Measurements from ENCODE around the gene ALG8.

Gene ALG8

DNA sequence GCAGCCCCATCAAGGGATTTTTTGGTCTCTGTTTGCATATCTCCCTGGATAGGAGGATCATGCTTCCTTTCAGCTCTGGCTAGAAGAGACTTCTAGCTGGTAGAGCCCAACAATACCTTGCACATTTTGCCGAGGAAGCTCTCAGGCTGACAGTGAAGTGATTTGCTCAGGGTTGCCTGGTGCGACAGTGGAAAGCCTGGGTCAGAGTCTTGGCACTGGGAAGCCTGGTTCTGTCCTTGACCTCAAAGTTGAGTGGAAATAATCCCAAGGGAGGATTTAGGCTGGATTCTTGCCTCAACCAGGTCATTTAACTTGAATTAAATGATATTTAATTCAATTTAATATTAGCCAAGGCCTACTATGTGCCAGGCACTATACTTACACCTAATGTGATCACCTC is 24.4 kb upstream of the ALG8 start:
- H4K8ac ChIP-seq (ENCODE audit: low read depth, low read length) = no peak overlapping the region
- no peak overlapping the region for H3K27ac ChIP-seq (replicated peaks; ENCODE audit: low read length)
- no peak overlapping the region for H2AK5ac ChIP-seq (ENCODE audit: low read depth, low read length)
- H2BK12ac ChIP-seq (ENCODE audit: low read length) = no peak overlapping the region
- no peaks in the 10 kb centered on the region for H3K9me3 ChIP-seq (replicated peaks in 1 of 2; ENCODE audit: control insufficient read depth in 2 of 2, insufficient read depth in 1 of 2, low read depth in 1 of 2, low read length in 2 of 2)
- H2BK5ac ChIP-seq (ENCODE audit: low read length) = no peak overlapping the region
- no peaks in the 10 kb centered on the region for H3K79me1 ChIP-seq (ENCODE audit: low read depth, low read length)
- H2AFZ ChIP-seq (ENCODE audit: low read length) = no peak overlapping the region
- H3K23ac ChIP-seq (ENCODE audit: low read depth, low read length, poor library complexity) = no peak overlapping the region
- no peak overlapping the region for H4K91ac ChIP-seq (ENCODE audit: low read depth, low read length, poor library complexity)
- no CpG with 5 or more reads among the region's 2 CpGs for WGBS, 2 donors (ENCODE audit: extremely low coverage in 2 of 2, insufficient read length in 2 of 2, insufficient replicate concordance in 1 of 2)
- H3K18ac ChIP-seq (ENCODE audit: low read length) = no peak overlapping the region
- no peak overlapping the region for H2BK120ac ChIP-seq (ENCODE audit: low read depth, low read length)
- H3K9ac ChIP-seq (ENCODE audit: low read depth, low read length, poor library complexity) = no peak overlapping the region
- H3K4me3 ChIP-seq (ENCODE audit: low read length in 2 of 2) = no peak overlapping the region
- H3K4ac ChIP-seq (ENCODE audit: low read length) = no peak overlapping the region
- H3K27me3 ChIP-seq (ENCODE audit: control insufficient read depth in 3 of 3, insufficient read depth in 3 of 3, low read depth in 1 of 3, low read length in 3 of 3) = no peaks in the 10 kb centered on the region
- no peak overlapping the region for H3K14ac ChIP-seq (ENCODE audit: low read length)
- H2BK15ac ChIP-seq (ENCODE audit: low read length) = no peak overlapping the region
- DNase-seq (ENCODE audit: low spot score) = no peak
- peaks cover 0 to 2% of the 10 kb centered on the region in 2 donors for H3K4me1 ChIP-seq (ENCODE audit: control insufficient read depth in 2 of 2, insufficient read depth in 1 of 2, low read depth in 1 of 2, low read length in 2 of 2)
- H3K4me2 ChIP-seq (ENCODE audit: insufficient read depth, low read length, poor library complexity, severe bottlenecking) = no peak overlapping the region
- H3K36me3 ChIP-seq (replicated peaks in 1 of 2; ENCODE audit: control insufficient read depth in 2 of 2, insufficient read depth in 2 of 2, low read length in 2 of 2) = no peaks in the 10 kb centered on the region

DNA sequence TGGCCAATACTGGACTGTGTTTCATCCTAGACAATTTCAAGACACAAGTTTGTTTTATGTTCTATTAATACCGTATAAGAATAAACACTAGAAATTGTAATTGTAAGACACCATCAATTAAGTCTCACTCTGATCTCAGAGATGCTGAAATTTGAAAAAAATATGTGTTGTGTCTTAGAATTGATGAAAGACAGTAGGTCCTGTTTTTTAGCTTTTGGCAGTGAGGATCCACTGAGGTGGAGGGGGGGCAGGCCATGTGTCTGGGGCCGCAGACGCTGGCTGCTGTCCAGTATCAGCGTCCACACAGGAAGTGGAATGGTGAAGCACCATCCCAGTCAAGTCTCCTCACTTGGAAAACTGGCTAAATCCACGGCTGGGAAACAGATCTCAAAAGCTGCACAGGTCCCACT is 22.5 kb upstream of the ALG8 start:
- H3K79me1 ChIP-seq (ENCODE audit: low read depth, low read length) = no peaks in the 10 kb centered on the region
- no peak overlapping the region for H4K91ac ChIP-seq (ENCODE audit: low read depth, low read length, poor library complexity)
- H3K18ac ChIP-seq (ENCODE audit: low read length) = no peak overlapping the region
- H3K36me3 ChIP-seq (replicated peaks in 1 of 2; ENCODE audit: control insufficient read depth in 2 of 2, insufficient read depth in 2 of 2, low read length in 2 of 2) = no peaks in the 10 kb centered on the region
- WGBS, 2 donors (ENCODE audit: extremely low coverage in 2 of 2, insufficient read length in 2 of 2, insufficient replicate concordance in 1 of 2) = no CpG with 5 or more reads among the region's 5 CpGs
- H3K14ac ChIP-seq (ENCODE audit: low read length) = no peak overlapping the region
- H2BK12ac ChIP-seq (ENCODE audit: low read length) = no peak overlapping the region
- H3K4me3 ChIP-seq (ENCODE audit: low read length in 2 of 2) = no peak overlapping the region
- no peak overlapping the region for H2BK5ac ChIP-seq (ENCODE audit: low read length)
- no peak overlapping the region for H4K8ac ChIP-seq (ENCODE audit: low read depth, low read length)
- no peak overlapping the region for H3K27ac ChIP-seq (replicated peaks; ENCODE audit: low read length)
- H2BK15ac ChIP-seq (ENCODE audit: low read length) = no peak overlapping the region
- peaks cover 0 to 4% of the 10 kb centered on the region in 2 donors for H3K4me1 ChIP-seq (ENCODE audit: control insufficient read depth in 2 of 2, insufficient read depth in 1 of 2, low read depth in 1 of 2, low read length in 2 of 2)
- H2BK120ac ChIP-seq (ENCODE audit: low read depth, low read length) = no peak overlapping the region
- no peaks in the 10 kb centered on the region for H3K9me3 ChIP-seq (replicated peaks in 1 of 2; ENCODE audit: control insufficient read depth in 2 of 2, insufficient read depth in 1 of 2, low read depth in 1 of 2, low read length in 2 of 2)
- H3K27me3 ChIP-seq (ENCODE audit: control insufficient read depth in 3 of 3, insufficient read depth in 3 of 3, low read depth in 1 of 3, low read length in 3 of 3) = no peaks in the 10 kb centered on the region
- H3K23ac ChIP-seq (ENCODE audit: low read depth, low read length, poor library complexity) = no peak overlapping the region
- no peak overlapping the region for H2AFZ ChIP-seq (ENCODE audit: low read length)
- H2AK5ac ChIP-seq (ENCODE audit: low read depth, low read length) = no peak overlapping the region
- no peak overlapping the region for H3K9ac ChIP-seq (ENCODE audit: low read depth, low read length, poor library complexity)
- H3K4me2 ChIP-seq (ENCODE audit: insufficient read depth, low read length, poor library complexity, severe bottlenecking) = no peak overlapping the region
- H3K4ac ChIP-seq (ENCODE audit: low read length) = no peak overlapping the region
- no peak for DNase-seq (ENCODE audit: low spot score)

DNA sequence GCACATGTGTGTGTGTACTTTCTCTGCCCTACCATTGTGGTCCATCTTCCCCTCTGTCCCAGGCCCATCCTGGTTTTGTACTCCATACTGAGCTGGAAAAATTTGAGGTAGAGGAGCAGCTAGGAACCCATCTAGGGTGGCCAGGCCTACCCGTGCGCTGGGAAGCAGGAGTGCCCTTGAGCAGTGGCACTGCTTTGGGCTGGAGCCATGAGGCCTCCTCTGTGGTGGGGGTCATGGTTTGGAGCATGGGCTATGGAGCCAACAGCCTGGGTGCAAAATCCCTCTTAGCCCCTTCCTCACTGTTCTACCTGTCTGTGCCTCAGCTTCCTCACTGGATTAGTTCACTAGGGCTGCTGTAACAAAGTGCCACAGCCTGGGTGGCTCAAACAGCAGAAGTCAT is 21.9 kb upstream of the ALG8 start:
- no peak overlapping the region for H3K14ac ChIP-seq (ENCODE audit: low read length)
- no peak overlapping the region for H4K8ac ChIP-seq (ENCODE audit: low read depth, low read length)
- H3K36me3 ChIP-seq (replicated peaks in 1 of 2; ENCODE audit: control insufficient read depth in 2 of 2, insufficient read depth in 2 of 2, low read length in 2 of 2) = no peaks in the 10 kb centered on the region
- WGBS, 2 donors (ENCODE audit: extremely low coverage in 2 of 2, insufficient read length in 2 of 2, insufficient replicate concordance in 1 of 2) = no CpG with 5 or more reads among the region's 2 CpGs
- H4K91ac ChIP-seq (ENCODE audit: low read depth, low read length, poor library complexity) = no peak overlapping the region
- no peaks in the 10 kb centered on the region for H3K9me3 ChIP-seq (replicated peaks in 1 of 2; ENCODE audit: control insufficient read depth in 2 of 2, insufficient read depth in 1 of 2, low read depth in 1 of 2, low read length in 2 of 2)
- no peak overlapping the region for H3K27ac ChIP-seq (replicated peaks; ENCODE audit: low read length)
- no peak overlapping the region for H2AK5ac ChIP-seq (ENCODE audit: low read depth, low read length)
- no peak overlapping the region for H2AFZ ChIP-seq (ENCODE audit: low read length)
- H2BK120ac ChIP-seq (ENCODE audit: low read depth, low read length) = no peak overlapping the region
- H3K18ac ChIP-seq (ENCODE audit: low read length) = no peak overlapping the region
- H3K79me1 ChIP-seq (ENCODE audit: low read depth, low read length) = no peaks in the 10 kb centered on the region
- no peak for DNase-seq (ENCODE audit: low spot score)
- H2BK12ac ChIP-seq (ENCODE audit: low read length) = no peak overlapping the region
- H3K23ac ChIP-seq (ENCODE audit: low read depth, low read length, poor library complexity) = no peak overlapping the region
- H2BK5ac ChIP-seq (ENCODE audit: low read length) = no peak overlapping the region
- no peak overlapping the region for H3K4me2 ChIP-seq (ENCODE audit: insufficient read depth, low read length, poor library complexity, severe bottlenecking)
- H3K4ac ChIP-seq (ENCODE audit: low read length) = no peak overlapping the region
- no peak overlapping the region for H2BK15ac ChIP-seq (ENCODE audit: low read length)
- no peak overlapping the region for H3K9ac ChIP-seq (ENCODE audit: low read depth, low read length, poor library complexity)
- H3K27me3 ChIP-seq (ENCODE audit: control insufficient read depth in 3 of 3, insufficient read depth in 3 of 3, low read depth in 1 of 3, low read length in 3 of 3) = no peaks in the 10 kb centered on the region
- H3K4me3 ChIP-seq (ENCODE audit: low read length in 2 of 2) = no peak overlapping the region
- H3K4me1 ChIP-seq (ENCODE audit: control insufficient read depth in 2 of 2, insufficient read depth in 1 of 2, low read depth in 1 of 2, low read length in 2 of 2) = peaks cover 5 to 8% of the 10 kb centered on the region in 2 donors

DNA sequence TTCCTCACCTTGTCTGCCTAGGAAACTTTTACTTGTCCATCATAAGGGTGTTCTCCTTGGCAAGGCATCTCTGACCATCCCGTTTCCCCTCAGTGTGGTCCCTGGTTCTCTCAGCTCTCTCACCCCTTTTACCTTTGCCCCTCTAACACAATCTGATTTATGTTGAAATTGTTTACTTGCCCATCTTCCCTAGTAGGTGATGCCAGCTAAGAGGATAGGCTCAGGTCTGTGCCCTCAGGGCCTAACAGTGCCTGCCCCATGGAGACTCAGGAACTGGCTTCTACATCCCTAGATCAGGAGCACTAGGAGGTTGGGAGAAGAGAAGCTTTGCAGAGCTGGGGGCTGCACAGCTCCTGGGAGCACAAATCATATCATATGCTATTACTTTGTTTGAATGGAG is 21.1 kb upstream of the ALG8 start:
- no peak overlapping the region for H2AK5ac ChIP-seq (ENCODE audit: low read depth, low read length)
- no peak overlapping the region for H3K4me3 ChIP-seq (ENCODE audit: low read length in 2 of 2)
- H2BK12ac ChIP-seq (ENCODE audit: low read length) = no peak overlapping the region
- H3K79me1 ChIP-seq (ENCODE audit: low read depth, low read length) = no peaks in the 10 kb centered on the region
- no peak overlapping the region for H3K18ac ChIP-seq (ENCODE audit: low read length)
- H3K9me3 ChIP-seq (replicated peaks in 1 of 2; ENCODE audit: control insufficient read depth in 2 of 2, insufficient read depth in 1 of 2, low read depth in 1 of 2, low read length in 2 of 2) = no peaks in the 10 kb centered on the region
- no peak overlapping the region for H3K4ac ChIP-seq (ENCODE audit: low read length)
- H4K8ac ChIP-seq (ENCODE audit: low read depth, low read length) = no peak overlapping the region
- H2BK15ac ChIP-seq (ENCODE audit: low read length) = no peak overlapping the region
- H3K4me2 ChIP-seq (ENCODE audit: insufficient read depth, low read length, poor library complexity, severe bottlenecking) = no peak overlapping the region
- H3K4me1 ChIP-seq (ENCODE audit: control insufficient read depth in 2 of 2, insufficient read depth in 1 of 2, low read depth in 1 of 2, low read length in 2 of 2) = peaks cover 6 to 13% of the 10 kb centered on the region in 2 donors
- H2BK5ac ChIP-seq (ENCODE audit: low read length) = no peak overlapping the region
- no peaks in the 10 kb centered on the region for H3K36me3 ChIP-seq (replicated peaks in 1 of 2; ENCODE audit: control insufficient read depth in 2 of 2, insufficient read depth in 2 of 2, low read length in 2 of 2)
- no peaks in the 10 kb centered on the region for H3K27me3 ChIP-seq (ENCODE audit: control insufficient read depth in 3 of 3, insufficient read depth in 3 of 3, low read depth in 1 of 3, low read length in 3 of 3)
- no peak overlapping the region for H4K91ac ChIP-seq (ENCODE audit: low read depth, low read length, poor library complexity)
- H2BK120ac ChIP-seq (ENCODE audit: low read depth, low read length) = no peak overlapping the region
- H3K14ac ChIP-seq (ENCODE audit: low read length) = no peak overlapping the region
- no peak overlapping the region for H3K23ac ChIP-seq (ENCODE audit: low read depth, low read length, poor library complexity)
- H3K27ac ChIP-seq (replicated peaks; ENCODE audit: low read length) = no peak overlapping the region
- WGBS, 2 donors (ENCODE audit: extremely low coverage in 2 of 2, insufficient read length in 2 of 2, insufficient replicate concordance in 1 of 2) = no CpG with 5 or more reads among the region's 1 CpG
- H2AFZ ChIP-seq (ENCODE audit: low read length) = no peak overlapping the region
- no peak for DNase-seq (ENCODE audit: low spot score)
- H3K9ac ChIP-seq (ENCODE audit: low read depth, low read length, poor library complexity) = no peak overlapping the region
